Measurements from ENCODE around the gene FGGY.
"Not testable (repeated sequence)": the region's sequence is repeated elsewhere in the genome, so short reads cannot be mapped to it uniquely, and the experiment has no call there.

The FGGY gene

GRCh38 chr1:59558580-59558979, 261.7 kb downstream of the FGGY start:
- H3K4me3 ChIP-seq (ENCODE audit: low read depth, low read length); H3K4me1 ChIP-seq (ENCODE audit: control insufficient read depth, insufficient read depth, low read length); H3K9me3 ChIP-seq (ENCODE audit: control insufficient read depth, insufficient read depth, low read depth, low read length); H3K36me3 ChIP-seq (ENCODE audit: control insufficient read depth in 2 of 2, insufficient read depth in 1 of 2, low read length in 2 of 2); H3K27ac ChIP-seq (ENCODE audit: extremely low read depth, low read depth, low read length); POLR2A ChIA-PET: not testable (repeated sequence)
- CTCF ChIA-PET = interaction anchor here (0.6 to 0.7 kb wide), 2 partner anchors 159 to 735 kb away, joined by 3 read pairs; no protein-coding TSS in a partner anchor
- TF ChIP-seq SETDB1 (IDR thresholded peaks at IDR 0.05; ENCODE audit: insufficient read length, low read length) = peak; percentile 91

- Histone ChIP-seq H3K36me3 (ENCODE audit: control insufficient read depth in 2 of 2, insufficient read depth in 1 of 2, low read length in 2 of 2) (no peaks in the 10 kb centered on the region), H3K4me1 (ENCODE audit: control insufficient read depth, insufficient read depth, low read length) (peaks cover 7% of the 10 kb centered on the region), H3K9me3 (ENCODE audit: control insufficient read depth, insufficient read depth, low read depth, low read length) (no peaks in the 10 kb centered on the region), H3K27ac (ENCODE audit: extremely low read depth, low read depth, low read length) (no peak overlapping the region), H3K4me3 (ENCODE audit: low read depth, low read length) (no peak overlapping the region)
- CTCF ChIA-PET = interaction anchor here (0.6 to 0.7 kb wide), 3 partner anchors 153 to 1168 kb away, joined by 3 read pairs; no protein-coding TSS in a partner anchor
- POLR2A ChIA-PET = no interaction called here
- TF ChIP-seq PRDM1 (tag by site-specific recombination; IDR thresholded peaks at IDR 0.05) = no peak
- no peak for TF ChIP-seq ZFP41 (tag by site-specific recombination; IDR thresholded peaks at IDR 0.05; ENCODE audit: borderline replicate concordance)
- no peak for TF ChIP-seq IKZF3 (tag by site-specific recombination; IDR thresholded peaks at IDR 0.05)
- no peak for TF ChIP-seq GLI2 (tag by site-specific recombination; IDR thresholded peaks at IDR 0.05; ENCODE audit: borderline replicate concordance, low read depth)
- TF ChIP-seq ZBTB17 (tag by site-specific recombination; IDR thresholded peaks at IDR 0.05) = no peak
- no peak for TF ChIP-seq HOXD13 (CRISPR knock-in tag; IDR thresholded peaks at IDR 0.05; ENCODE audit: borderline replicate concordance)
- no peak for TF ChIP-seq ZNF48 (tag by site-specific recombination; IDR thresholded peaks at IDR 0.05)
- no peak for TF ChIP-seq ZBTB6 (tag by site-specific recombination; IDR thresholded peaks at IDR 0.05)
- TF ChIP-seq ZNF155 (tag by site-specific recombination; IDR thresholded peaks at IDR 0.05) = no peak
- no peak for TF ChIP-seq ZNF830 (tag by site-specific recombination; IDR thresholded peaks at IDR 0.05; ENCODE audit: low read depth)
- no peak for TF ChIP-seq SP2 (tag by site-specific recombination; IDR thresholded peaks at IDR 0.05)
- no peak for TF ChIP-seq OSR2 (tag by site-specific recombination; IDR thresholded peaks at IDR 0.05)
- no peak for TF ChIP-seq ZNF426 (tag by site-specific recombination; IDR thresholded peaks at IDR 0.05)
- no peak for TF ChIP-seq INSM2 (tag by site-specific recombination; IDR thresholded peaks at IDR 0.05)
- TF ChIP-seq ZNF792 (tag by site-specific recombination; IDR thresholded peaks at IDR 0.05) = no peak
- TF ChIP-seq ZNF544 (tag by site-specific recombination; IDR thresholded peaks at IDR 0.05) = no peak
- no peak for TF ChIP-seq SP3 (tag by site-specific recombination; IDR thresholded peaks at IDR 0.05)
- no peak for TF ChIP-seq ZNF138 (tag by site-specific recombination; IDR thresholded peaks at IDR 0.05; ENCODE audit: borderline replicate concordance)
- no peak for TF ChIP-seq ZNF133 (tag by site-specific recombination; IDR thresholded peaks at IDR 0.05)
Measured at GRCh38 chr1:59560807-59561450, 264.0 kb downstream of the FGGY start.

GRCh38 chr1:59561796-59562195, 264.9 kb downstream of the FGGY start:
- ChIA-PET CTCF (interaction anchor here (0.6 kb wide), 2 partner anchors 137 to 155 kb away, joined by 3 read pairs; no protein-coding TSS in a partner anchor), POLR2A (no interaction called here)
- Histone ChIP-seq H3K4me1 (ENCODE audit: control insufficient read depth, insufficient read depth, low read length) (peaks cover 12% of the 10 kb centered on the region), H3K27ac (ENCODE audit: extremely low read depth, low read depth, low read length) (no peak overlapping the region), H3K9me3 (ENCODE audit: control insufficient read depth, insufficient read depth, low read depth, low read length) (no peaks in the 10 kb centered on the region), H3K36me3 (ENCODE audit: control insufficient read depth in 2 of 2, insufficient read depth in 1 of 2, low read length in 2 of 2) (no peaks in the 10 kb centered on the region), H3K4me3 (ENCODE audit: low read depth, low read length) (no peak overlapping the region)
- no peak for TF ChIP-seq PRDM10 (tag by site-specific recombination; IDR thresholded peaks at IDR 0.05)
- TF ChIP-seq ZBTB7A (tag by site-specific recombination; IDR thresholded peaks at IDR 0.05; ENCODE audit: low read depth) = no peak
- TF ChIP-seq ZBTB17 (tag by site-specific recombination; IDR thresholded peaks at IDR 0.05) = no peak
- TF ChIP-seq ZEB2 (tag by site-specific recombination; IDR thresholded peaks at IDR 0.05) = no peak
- no peak for TF ChIP-seq ZBTB8A (tag by site-specific recombination; IDR thresholded peaks at IDR 0.05)
- TF ChIP-seq SCRT1 (tag by site-specific recombination; IDR thresholded peaks at IDR 0.05; ENCODE audit: borderline replicate concordance) = no peak
- TF ChIP-seq ZNF239 (tag by site-specific recombination; IDR thresholded peaks at IDR 0.05) = no peak
- no peak for TF ChIP-seq ZFP69B (tag by site-specific recombination; IDR thresholded peaks at IDR 0.05)

All from HEK293 (cell line).